HG03558 (cell line): ENCODE measurements around the gene TUBGCP2.
"Not testable (repeated sequence)": the region's sequence is repeated elsewhere in the genome, so short reads cannot be mapped to it uniquely, and the experiment has no call there.

ENCODE experiments used
- ATAC-seq: cut with Tn5 transposase; IDR thresholded peaks from one replicate; pipeline ENCODE4 v1.9.1; 2021; ENCODE audit warnings: moderate number of reproducible peaks; ENCODE audit not compliant: unreplicated experiment; ENCODE audit errors: extremely low read depth

Gene TUBGCP2

GRCh38 chr10:133326745-133327650 is 18.3 kb upstream of the TUBGCP2 start:
- ATAC-seq: no peak

GRCh38 chr10:133326223-133326551 is 17.5 kb upstream of the TUBGCP2 start:
- ATAC-seq: no peak

- ATAC-seq: no peak
Measured at GRCh38 chr10:133325440-133326222, 17.0 kb upstream of the TUBGCP2 start.

- no peak for ATAC-seq
Measured at GRCh38 chr10:133324857-133325260, 16.2 kb upstream of the TUBGCP2 start.

- ATAC-seq: no peak
Measured at GRCh38 chr10:133324198-133324792, 15.6 kb upstream of the TUBGCP2 start.

GRCh38 chr10:133322064-133322709 is 13.5 kb upstream of the TUBGCP2 start:
- not testable (repeated sequence) for ATAC-seq

- not testable (repeated sequence) for ATAC-seq
Measured at GRCh38 chr10:133320852-133321422, 12.3 kb upstream of the TUBGCP2 start.

GRCh38 chr10:133318494-133319127 is 9.9 kb upstream of the TUBGCP2 start:
- ATAC-seq: no peak

GRCh38 chr10:133316732-133317131 is 8.1 kb upstream of the TUBGCP2 start:
- no peak for ATAC-seq

- ATAC-seq: no peak
Measured at GRCh38 chr10:133316266-133316665, 7.6 kb upstream of the TUBGCP2 start.

- no peak for ATAC-seq
Measured at GRCh38 chr10:133315847-133316246, 7.2 kb upstream of the TUBGCP2 start.

GRCh38 chr10:133314911-133315310 is 6.2 kb upstream of the TUBGCP2 start:
- no peak for ATAC-seq

- ATAC-seq: no peak
Measured at GRCh38 chr10:133313192-133313591, 4.5 kb upstream of the TUBGCP2 start.

- no peak for ATAC-seq
Measured at GRCh38 chr10:133312769-133313145, 4.1 kb upstream of the TUBGCP2 start.

- ATAC-seq: no peak
Measured at GRCh38 chr10:133312016-133312768, 3.5 kb upstream of the TUBGCP2 start.

- no peak for ATAC-seq
Measured at GRCh38 chr10:133311570-133311969, 2.9 kb upstream of the TUBGCP2 start.

GRCh38 chr10:133310789-133311188 is 2.1 kb upstream of the TUBGCP2 start:
- ATAC-seq: no peak

GRCh38 chr10:133310399-133310755 is 1.7 kb upstream of the TUBGCP2 start:
- ATAC-seq: no peak

- no peak for ATAC-seq
Measured at GRCh38 chr10:133309720-133310398, 1.2 kb upstream of the TUBGCP2 start.
